HG02759 (cell line): ENCODE results near the gene RAB31.
"Not testable (repeated sequence)": the region's sequence is repeated elsewhere in the genome, so short reads cannot be mapped to it uniquely, and the experiment has no call there.

Experiments
- ATAC-seq: cut with Tn5 transposase; IDR thresholded peaks from one replicate; pipeline ENCODE4 v1.9.1; 2021; ENCODE audit warnings: mild to moderate bottlenecking, moderate library complexity; ENCODE audit not compliant: unreplicated experiment

RAB31 gene

DNA sequence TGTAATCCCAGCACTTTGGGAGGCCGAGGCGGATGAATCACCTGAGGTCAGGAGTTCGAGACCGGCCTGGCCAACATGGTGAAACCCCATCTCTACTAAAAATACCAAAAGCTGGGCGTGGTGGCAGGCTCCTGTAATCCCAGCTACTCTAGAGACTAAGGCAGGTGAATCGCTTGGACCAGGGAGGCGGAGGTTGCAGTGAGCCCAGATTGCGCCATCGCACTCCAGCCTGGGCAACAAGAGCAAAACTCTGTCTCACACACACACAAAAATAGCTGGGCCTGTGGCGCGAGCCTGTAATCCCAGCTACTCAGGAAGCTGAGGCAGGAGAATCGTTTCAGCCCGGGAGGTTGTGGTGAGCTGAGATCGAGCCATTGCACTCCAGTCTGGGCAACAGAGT, 194.2 kb downstream of the RAB31 start:
- ATAC-seq = not testable (repeated sequence)

DNA sequence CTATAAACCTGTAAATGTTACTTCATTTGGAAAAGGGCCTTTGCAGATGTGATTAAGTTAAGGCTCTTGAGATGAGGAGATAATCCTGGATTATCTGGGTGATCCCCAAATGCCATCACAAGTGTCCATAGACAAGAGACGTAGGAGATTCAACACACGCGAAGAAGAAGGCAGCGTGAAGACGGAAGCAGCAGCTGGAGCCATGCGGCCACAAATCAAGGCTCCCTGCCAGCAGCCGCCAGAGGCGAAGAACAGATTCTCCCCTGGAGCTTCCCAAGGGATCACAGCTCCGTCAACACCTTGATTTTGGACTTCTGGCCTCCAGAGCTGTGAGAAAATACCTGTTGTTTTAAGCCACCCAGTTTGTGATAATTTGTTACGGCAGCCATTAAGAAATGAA, 194.7 kb downstream of the RAB31 start:
- ATAC-seq = no peak

DNA sequence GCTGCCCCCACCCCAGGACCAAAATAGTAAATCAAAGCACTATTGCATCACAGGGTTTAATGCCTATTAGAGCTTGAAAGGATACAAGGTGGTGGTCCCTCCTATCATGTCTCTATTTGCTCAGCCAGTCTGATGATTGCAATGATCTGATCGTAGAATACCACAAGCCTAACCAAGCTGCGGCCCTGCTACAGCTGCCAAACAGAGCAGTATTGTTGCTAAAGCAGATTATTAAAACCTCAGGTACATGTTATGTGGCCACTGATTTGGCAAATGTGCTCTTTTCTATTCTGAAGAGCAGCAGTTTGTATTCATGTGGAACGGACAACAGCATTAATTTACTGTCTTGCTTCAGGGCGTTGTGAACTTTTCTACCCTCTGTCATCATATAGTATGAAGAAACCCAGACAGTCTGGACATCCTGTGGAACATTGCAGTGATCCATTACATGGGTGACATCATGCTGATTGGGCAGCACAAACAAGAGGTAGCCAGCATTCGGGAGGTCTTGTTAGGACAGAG, 197.4 kb downstream of the RAB31 start:
- ATAC-seq = no peak

DNA sequence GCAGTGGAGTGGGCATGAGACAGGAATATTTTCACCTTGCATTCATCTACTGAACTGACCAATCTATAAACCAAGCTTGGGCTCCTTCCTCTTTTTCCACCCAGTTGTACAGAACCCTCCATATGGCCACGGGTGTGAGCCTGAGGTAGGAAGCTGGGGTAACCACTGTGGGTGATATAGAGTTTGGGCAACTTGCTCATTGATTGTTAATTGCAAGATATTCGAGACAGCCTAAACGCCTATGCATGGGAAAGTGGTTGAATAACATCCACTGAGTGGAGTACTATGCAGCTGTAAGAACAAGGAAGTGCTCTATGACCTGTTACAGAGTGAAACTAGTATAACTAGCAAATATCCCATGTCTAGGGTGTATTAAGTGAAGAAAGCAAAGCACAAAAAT, 198.4 kb downstream of the RAB31 start:
- no peak for ATAC-seq

DNA sequence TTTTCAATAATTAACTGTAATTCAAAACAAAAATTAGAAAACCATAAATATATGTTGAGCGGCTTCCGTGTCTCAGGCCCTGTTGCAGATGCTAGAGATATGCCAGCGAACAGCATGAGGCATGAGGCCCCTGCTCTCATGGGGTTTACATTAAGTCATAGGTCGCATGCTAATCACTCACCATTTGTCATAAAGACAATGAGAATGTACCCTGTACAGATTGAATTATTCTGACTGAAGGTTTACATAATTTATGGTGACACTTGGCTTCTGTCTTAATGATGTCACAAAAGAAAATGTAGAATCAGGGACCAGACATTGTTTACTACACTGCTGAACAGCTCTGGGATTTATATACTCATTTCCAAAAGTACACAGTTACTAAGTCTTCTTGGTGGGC, 199.8 kb downstream of the RAB31 start:
- no peak for ATAC-seq

DNA sequence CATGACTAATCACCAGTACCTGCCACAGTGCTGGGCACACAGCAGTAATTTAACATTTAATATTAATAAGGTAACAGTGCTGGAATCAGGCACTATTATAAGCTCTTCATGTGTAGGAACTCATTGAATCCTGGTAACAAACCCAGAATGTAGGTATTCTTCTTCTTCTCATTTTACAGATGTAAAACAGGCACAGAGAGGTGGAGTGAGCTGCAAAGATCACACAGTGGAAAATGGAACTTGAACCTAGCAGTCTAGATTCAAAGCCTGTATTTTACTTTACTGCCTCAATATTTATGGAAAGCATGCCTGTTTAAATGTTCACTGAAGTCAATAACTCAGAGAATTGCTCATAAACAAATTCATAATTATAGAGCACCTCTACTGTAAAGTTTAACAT, 202.0 kb downstream of the RAB31 start:
- no peak for ATAC-seq

DNA sequence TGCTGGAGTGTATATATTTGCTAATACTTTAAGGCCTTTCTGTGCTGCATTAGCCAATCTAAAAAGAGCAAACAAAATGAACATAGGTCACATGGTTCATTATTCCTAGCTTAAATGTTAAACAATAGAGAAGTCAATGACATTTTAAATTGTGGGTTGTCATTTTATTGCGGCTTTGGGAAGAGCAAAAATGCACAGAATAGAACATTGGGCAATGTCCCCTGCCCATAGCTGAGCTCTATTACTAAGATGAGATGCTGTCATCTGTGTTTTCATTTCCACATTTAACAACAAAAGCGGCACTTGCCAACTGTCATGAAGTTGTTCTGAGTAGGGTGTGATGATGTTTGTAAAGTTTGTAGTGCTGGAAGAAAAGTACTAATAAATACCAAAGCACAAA, 202.6 kb downstream of the RAB31 start:
- no peak for ATAC-seq

DNA sequence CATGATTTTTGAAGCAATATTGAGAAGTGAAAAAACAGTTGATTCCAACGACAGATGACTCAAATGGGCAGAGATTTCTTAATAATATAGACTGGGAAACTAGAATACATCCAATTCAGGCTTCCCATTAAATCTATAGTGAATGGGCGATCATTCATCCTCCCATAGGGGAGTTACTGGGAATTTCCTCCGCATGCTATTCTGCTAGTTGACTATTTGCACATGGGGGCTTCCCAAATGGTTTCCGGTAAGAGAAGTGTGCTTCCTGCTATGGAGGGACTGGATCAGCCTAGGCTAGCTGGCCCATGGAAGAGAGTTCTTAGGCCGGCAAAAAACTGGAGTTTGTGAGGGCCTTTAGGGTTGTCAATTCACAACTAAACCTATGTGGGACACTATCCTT, 203.1 kb downstream of the RAB31 start:
- ATAC-seq = no peak
